Skeletal muscle tissue (tissue), 2 donors: ENCODE data around the gene RWDD4. TPM values are rescaled to one million over a fixed set of nuclear protein-coding genes. Genes with fewer than 3 reads are reported as not detected.

Source experiments
- small RNA-seq: library from RNA; depleted of rRNA; stranded (forward); fragments of <200 nt; gene quantifications from one replicate; pipeline ENCODE3, GENCODE V24; 2014
- total RNA-seq: library from RNA; depleted of rRNA; stranded (reverse); fragments of >200 nt; gene quantifications from one replicate; pipeline ENCODE4 v1.2.3, GENCODE V29; 2014

RWDD4 gene
- total RNA-seq, 1 donor from 2014 or later: 13.6 TPM

Small RNA genes lying within 50 kb of the gene (small RNA-seq; reads per million reads assigned to genes)
- not detected for gene RNU6-1053P
- gene RNU6-335P: not detected
- not detected for gene RNU6-479P

Other genes with a start within 250 kb of the RWDD4 start
- gene CDKN2AIP, start 214.5 kb downstream of the RWDD4 start, total RNA-seq: 7.3 TPM
- gene ING2, start 154.1 kb downstream of the RWDD4 start, total RNA-seq: 5.7 TPM
- gene TRAPPC11, start 108 bp upstream of the RWDD4 start, total RNA-seq: 41.8 TPM
- gene STOX2, start 246.1 kb upstream of the RWDD4 start, total RNA-seq: 9.4 TPM